ENCODE measurements around the gene SLC26A1. TPM values are rescaled to one million over a fixed set of nuclear protein-coding genes. Genes with fewer than 3 reads are reported as not detected.

SLC26A1 gene
- total RNA-seq, 4 donors from 2014 or later = 0.09 to 0.12 TPM; not detected in 2

GRCh38 chr4:951594-952468, 41.4 kb downstream of the SLC26A1 start:
- ATAC-seq (ENCODE audit: low FRiP score) (no peak), DNase-seq (ENCODE audit: low spot score) (no peak)
- TF ChIP-seq CTCF (IDR thresholded peaks at IDR 0.05) = no peak

- DNase-seq (ENCODE audit: low spot score) (no peak), ATAC-seq (ENCODE audit: low FRiP score) (no peak)
- TF ChIP-seq CTCF (IDR thresholded peaks at IDR 0.05) = no peak
Measured at GRCh38 chr4:951186-951585, 42.0 kb downstream of the SLC26A1 start.

DNA sequence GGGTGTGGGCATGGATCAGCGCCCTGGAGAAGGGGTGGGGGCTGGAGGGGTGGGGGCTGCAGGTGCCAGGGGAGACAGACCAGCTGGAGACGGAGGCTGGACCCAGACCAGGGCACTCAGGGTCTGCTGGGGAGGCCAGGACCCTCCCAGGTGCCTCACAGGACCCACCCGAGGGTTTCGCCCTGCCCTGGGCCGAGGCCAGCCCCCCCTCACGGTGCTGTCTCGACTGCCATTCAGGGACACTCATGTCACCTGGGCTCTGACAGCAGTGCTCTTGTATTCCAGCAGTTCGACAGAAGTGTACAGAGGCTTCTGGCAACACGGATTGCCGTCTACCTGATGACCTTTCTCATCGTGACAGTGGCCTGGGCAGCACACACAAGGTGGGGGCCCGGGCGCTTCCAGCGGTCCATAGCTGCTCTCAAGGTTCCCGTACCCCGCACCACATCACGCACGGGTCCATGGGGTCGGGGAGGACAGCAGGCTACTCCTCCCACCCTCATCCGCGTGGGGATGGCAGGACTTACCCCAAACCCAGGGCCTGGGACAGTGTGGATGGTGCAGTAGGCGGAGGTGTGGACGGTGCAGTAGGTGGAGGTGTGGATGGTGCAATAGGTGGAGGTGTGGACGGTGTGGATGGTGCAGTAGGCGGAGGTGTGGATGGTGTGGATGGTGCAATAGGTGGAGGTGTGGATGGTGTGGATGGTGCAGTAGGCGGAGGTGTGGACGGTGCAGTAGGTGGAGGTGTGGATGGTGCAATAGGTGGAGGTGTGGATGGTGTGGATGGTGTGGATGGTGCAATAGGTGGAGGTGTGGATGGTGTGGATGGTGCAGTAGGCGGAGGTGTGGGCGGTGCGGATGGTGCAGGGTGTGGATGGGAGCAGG, 42.8 kb downstream of the SLC26A1 start:
- no peak for TF ChIP-seq CTCF (IDR thresholded peaks at IDR 0.05)
- no peak for DNase-seq (ENCODE audit: low spot score)

DNA sequence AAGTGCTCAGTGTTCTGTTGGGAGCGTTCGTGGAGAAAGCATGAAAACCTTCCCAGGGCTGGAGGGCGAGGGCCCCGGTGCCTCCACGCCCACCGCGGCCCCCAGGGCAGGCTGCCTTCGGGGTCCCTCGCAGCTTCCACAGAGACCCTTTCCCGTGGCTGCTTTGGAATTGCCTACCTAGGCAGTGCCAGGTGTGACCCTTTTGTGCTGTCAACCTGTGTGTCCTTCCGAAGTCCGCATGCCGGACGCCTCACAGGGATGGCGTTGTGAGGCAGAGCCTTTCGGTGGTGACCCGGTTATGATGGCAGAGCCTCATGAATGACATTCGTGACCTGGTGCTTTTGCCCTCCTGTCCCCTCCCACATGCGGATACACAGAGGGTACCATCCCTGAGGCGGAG, 43.5 kb downstream of the SLC26A1 start:
- DNase-seq (ENCODE audit: low spot score) (no peak), ATAC-seq (ENCODE audit: low FRiP score) (no peak)
- no peak for TF ChIP-seq CTCF (IDR thresholded peaks at IDR 0.05)

More for the DNA sequence above, 42.8 kb downstream of the SLC26A1 start:
- ATAC-seq (ENCODE audit: low FRiP score) = no peak

DNA sequence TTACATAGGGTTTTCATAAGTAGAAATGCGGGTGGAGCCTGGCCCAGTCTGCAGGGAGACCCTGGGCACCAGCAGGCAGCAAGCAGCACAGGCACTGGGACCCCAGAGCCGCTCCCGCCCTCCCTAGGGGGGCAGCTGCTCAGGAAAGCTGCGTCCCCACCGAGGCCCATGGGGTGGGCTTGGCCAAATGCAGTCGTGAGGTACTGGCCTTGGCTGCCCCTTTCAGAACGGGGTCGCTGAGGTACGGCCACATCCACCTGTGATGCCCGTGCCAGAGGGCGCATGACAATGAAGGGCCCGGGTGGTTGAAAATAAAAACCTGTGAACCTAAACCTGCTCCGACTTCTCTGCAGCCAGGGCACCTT, 44.3 kb downstream of the SLC26A1 start:
- ATAC-seq (ENCODE audit: low FRiP score) (no peak), DNase-seq (ENCODE audit: low spot score) (no peak)
- TF ChIP-seq CTCF (IDR thresholded peaks at IDR 0.05) = no peak

DNA sequence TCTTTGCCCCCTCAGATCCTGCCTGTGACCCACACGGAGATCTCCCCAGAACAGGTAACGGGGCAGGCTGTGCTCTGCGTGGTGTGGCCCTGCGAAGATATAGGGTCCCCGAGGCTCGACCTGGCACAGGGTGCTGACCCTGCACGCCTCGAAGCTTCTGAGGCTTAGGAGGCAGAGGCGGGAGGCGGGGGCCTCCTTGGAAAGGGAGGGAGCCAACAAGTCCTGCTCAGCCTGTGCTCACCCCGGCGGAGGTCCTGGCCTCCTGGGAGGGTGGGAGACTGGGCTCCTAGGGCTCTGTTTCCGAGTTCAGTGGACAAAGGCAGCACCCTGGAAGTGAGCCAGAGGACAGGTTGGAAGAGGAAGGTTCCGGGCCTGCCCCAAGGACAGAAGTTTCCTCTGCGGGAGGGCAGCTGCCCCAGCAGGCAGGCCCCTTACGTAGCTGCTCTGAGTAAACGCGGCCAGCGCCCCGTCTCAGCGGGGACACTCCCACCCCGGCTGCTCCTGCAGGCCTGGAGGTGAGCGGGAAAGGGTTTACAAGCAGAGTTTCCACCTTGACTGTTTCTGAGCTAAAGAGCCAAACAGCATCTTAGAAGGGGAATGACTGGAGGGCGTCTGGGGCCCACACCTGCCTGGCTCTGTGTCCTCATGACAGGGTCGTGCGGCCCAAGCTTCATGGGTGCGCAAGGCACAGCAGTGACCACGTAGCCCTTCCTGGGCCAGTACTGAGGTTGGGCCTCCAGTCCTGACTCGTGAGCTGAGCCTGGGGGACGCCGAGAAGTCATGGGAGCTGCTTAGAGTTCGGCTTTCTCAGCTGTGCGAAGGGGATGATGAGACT, 44.9 kb downstream of the SLC26A1 start:
- TF ChIP-seq CTCF (IDR thresholded peaks at IDR 0.05) = no peak
- DNase-seq (ENCODE audit: low spot score) (no peak), ATAC-seq (ENCODE audit: low FRiP score) (no peak)

Measured in omental fat pad (tissue), 4 donors.